ENCODE results near the gene ADAM10.

- no peak for TF ChIP-seq CTCF (IDR thresholded peaks at IDR 0.05)
- TF ChIP-seq ZFX (IDR thresholded peaks at IDR 0.05; ENCODE audit: borderline replicate concordance): no peak
Measured at GRCh38 chr15:58606577-58607080, 142.9 kb downstream of the ADAM10 start.
